Mesenchymal stem cell (in vitro differentiated cells and primary cell): Measurements from ENCODE around the gene HDGFL2.

Source experiments
- DNase-seq: peaks from one replicate; pipeline ENCODE4 v3.0.0-alpha.2; 2013
- H2AFZ ChIP-seq: one replicate; pipeline ENCODE4 v1.6.1; 2013; ENCODE audit warnings: low read depth, mild to moderate bottlenecking, control low read depth, inconsistent platforms, low read length, moderate library complexity
- H2AK5ac ChIP-seq: 2 replicates; pipeline ENCODE4 v1.6.1; 2013; ENCODE audit warnings: low read length, moderate library complexity, mild to moderate bottlenecking, inconsistent platforms; ENCODE audit not compliant: severe bottlenecking
- H2BK120ac ChIP-seq: one replicate; pipeline ENCODE4 v1.6.1; 2013; ENCODE audit warnings: low read depth, mild to moderate bottlenecking, inconsistent platforms, low read length, moderate library complexity
- H2BK12ac ChIP-seq, 2 experiments: one replicate each; pipeline ENCODE4 v1.6.1; 2013; ENCODE audit warnings: inconsistent platforms in 2 of 2, low read length in 2 of 2, mild to moderate bottlenecking in 2 of 2, moderate library complexity in 2 of 2, control low read depth in 1 of 2
- H2BK15ac ChIP-seq: one replicate; pipeline ENCODE4 v1.6.1; 2013; ENCODE audit warnings: mild to moderate bottlenecking, low read depth, inconsistent platforms; ENCODE audit not compliant: poor library complexity, severe bottlenecking
- H2BK5ac ChIP-seq: 2 replicates; pipeline ENCODE4 v1.6.1; 2013; ENCODE audit warnings: low read depth, mild to moderate bottlenecking, low read length, control low read depth, inconsistent platforms; ENCODE audit not compliant: poor library complexity, severe bottlenecking
- H3K14ac ChIP-seq, 2 experiments: one replicate each; pipeline ENCODE4 v1.6.1; 2013; ENCODE audit warnings: inconsistent platforms in 2 of 2, low read length in 2 of 2, control low read depth in 1 of 2, mild to moderate bottlenecking in 1 of 2, moderate library complexity in 1 of 2
- H3K18ac ChIP-seq, 2 experiments: one replicate each; pipeline ENCODE4 v1.6.1; 2013; ENCODE audit warnings: inconsistent platforms in 2 of 2, low read length in 2 of 2, control low read depth in 1 of 2, low read depth in 1 of 2, mild to moderate bottlenecking in 1 of 2
- H3K23ac ChIP-seq, 2 experiments: one replicate each; pipeline ENCODE4 v1.6.1; 2013; ENCODE audit warnings: inconsistent platforms in 2 of 2, low read length in 2 of 2, mild to moderate bottlenecking in 2 of 2, moderate library complexity in 2 of 2, control low read depth in 1 of 2
- H3K27ac ChIP-seq: 2 replicates; pipeline ENCODE4 v1.5.1; 2013; ENCODE audit warnings: mild to moderate bottlenecking, moderate library complexity, low read length, control low read depth, inconsistent platforms; ENCODE audit not compliant: poor library complexity, severe bottlenecking
- H3K27me3 ChIP-seq, 2 experiments: 2 replicates each; pipeline versions ENCODE4 v1.6.1 to v1.7.0; 2013; ENCODE audit warnings: low read length in 2 of 2, mild to moderate bottlenecking in 2 of 2, moderate library complexity in 2 of 2, control low read depth in 1 of 2, inconsistent platforms in 1 of 2; ENCODE audit not compliant: control insufficient read depth in 1 of 2, insufficient read depth in 1 of 2
- H3K36me3 ChIP-seq, 2 experiments: 2 replicates each; pipeline versions ENCODE4 v1.6.1 to v1.7.0; 2013; ENCODE audit warnings: low read length in 2 of 2, control low read depth in 1 of 2, inconsistent platforms in 1 of 2, low read depth in 1 of 2, mild to moderate bottlenecking in 1 of 2; ENCODE audit not compliant: insufficient read depth in 2 of 2, control insufficient read depth in 1 of 2
- H3K4ac ChIP-seq, 2 experiments: one replicate each; pipeline ENCODE4 v1.6.1; 2013; ENCODE audit warnings: inconsistent platforms in 2 of 2, low read length in 2 of 2, mild to moderate bottlenecking in 2 of 2, moderate library complexity in 2 of 2, control low read depth in 1 of 2, low read depth in 1 of 2
- H3K4me1 ChIP-seq: 2 replicates; pipeline ENCODE4 v1.6.1; 2013; ENCODE audit warnings: low read depth, low read length, control low read depth; ENCODE audit not compliant: control insufficient read depth, insufficient read depth
- H3K4me2 ChIP-seq: 2 replicates; pipeline ENCODE4 v1.6.1; 2013; ENCODE audit warnings: low read length, mild to moderate bottlenecking, inconsistent platforms; ENCODE audit not compliant: poor library complexity, severe bottlenecking
- H3K4me3 ChIP-seq, 2 experiments: 2 replicates each; pipeline versions ENCODE4 v1.5.1 to v1.7.0; 2013; ENCODE audit warnings: low read length in 2 of 2, mild to moderate bottlenecking in 2 of 2, control low read depth in 1 of 2, low read depth in 1 of 2; ENCODE audit not compliant: insufficient read depth in 1 of 2
- H3K79me1 ChIP-seq: replicated peaks from 2 replicates; pipeline ENCODE4 v1.6.1; 2013; ENCODE audit warnings: mild to moderate bottlenecking, control low read depth, low read length, inconsistent platforms; ENCODE audit not compliant: poor library complexity, severe bottlenecking
- H3K9ac ChIP-seq: 2 replicates; pipeline ENCODE4 v1.7.0; 2013; ENCODE audit warnings: mild to moderate bottlenecking, low read length, moderate library complexity
- H3K9me3 ChIP-seq: 2 replicates; pipeline ENCODE4 v1.7.0; 2013; ENCODE audit warnings: mild to moderate bottlenecking, low read length; ENCODE audit not compliant: control insufficient read depth
- H4K8ac ChIP-seq: one replicate; pipeline ENCODE4 v1.6.1; 2013; ENCODE audit warnings: inconsistent platforms, mild to moderate bottlenecking, low read length, moderate library complexity
- H4K91ac ChIP-seq: one replicate; pipeline ENCODE4 v1.6.1; 2013; ENCODE audit warnings: mild to moderate bottlenecking, low read length, inconsistent platforms
- WGBS: methylation state at CpG from one replicate; pipeline ENCODE4 v1.1.7; 2013; ENCODE audit warnings: mixed read lengths; 5-methylcytosine and 5-hydroxymethylcytosine counted together

The HDGFL2 gene

DNA sequence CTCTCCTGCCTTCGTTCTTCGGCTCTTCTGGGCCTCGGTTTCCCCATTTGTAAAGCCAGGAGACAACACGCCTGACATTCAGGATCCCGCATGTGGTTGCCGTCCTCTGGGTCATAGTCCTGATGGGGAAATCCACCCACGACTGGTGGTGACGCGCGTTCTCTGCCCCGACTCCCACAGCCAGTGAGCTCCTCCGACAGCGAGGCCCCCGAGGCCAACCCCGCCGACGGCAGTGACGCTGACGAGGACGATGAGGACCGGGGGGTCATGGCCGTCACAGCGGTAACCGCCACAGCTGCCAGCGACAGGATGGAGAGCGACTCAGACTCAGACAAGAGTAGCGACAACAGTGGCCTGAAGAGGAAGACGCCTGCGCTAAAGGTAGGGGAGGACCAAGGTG is 16.4 kb downstream of the HDGFL2 start:
- Histone ChIP-seq H2AK5ac (no peak overlapping the region), H3K18ac (no peak overlapping the region), H2AFZ (no peak overlapping the region), H3K27ac (no peak overlapping the region), H3K23ac (no peak overlapping the region), H2BK5ac (no peak overlapping the region), H3K4me2 (no peak overlapping the region), H3K9ac (no peak overlapping the region), H3K4me3 (no peak overlapping the region), H3K4me1 (peaks cover 2% of the 10 kb centered on the region), H2BK120ac (no peak overlapping the region), H3K9me3 (no peaks in the 10 kb centered on the region), H4K8ac (no peak overlapping the region), H2BK15ac (no peak overlapping the region), H3K27me3 (no peaks in the 10 kb centered on the region), H4K91ac (no peak overlapping the region), H3K79me1 (peaks cover 44% of the 10 kb centered on the region), H3K4ac (no peak overlapping the region), H2BK12ac (no peak overlapping the region), H3K36me3 (peaks cover 68 to 78% of the 10 kb centered on the region in 2 experiments), H3K14ac (no peak overlapping the region)
- no peak for DNase-seq
- 98% methylated on average over 29 of the region's 29 CpGs for WGBS

DNA sequence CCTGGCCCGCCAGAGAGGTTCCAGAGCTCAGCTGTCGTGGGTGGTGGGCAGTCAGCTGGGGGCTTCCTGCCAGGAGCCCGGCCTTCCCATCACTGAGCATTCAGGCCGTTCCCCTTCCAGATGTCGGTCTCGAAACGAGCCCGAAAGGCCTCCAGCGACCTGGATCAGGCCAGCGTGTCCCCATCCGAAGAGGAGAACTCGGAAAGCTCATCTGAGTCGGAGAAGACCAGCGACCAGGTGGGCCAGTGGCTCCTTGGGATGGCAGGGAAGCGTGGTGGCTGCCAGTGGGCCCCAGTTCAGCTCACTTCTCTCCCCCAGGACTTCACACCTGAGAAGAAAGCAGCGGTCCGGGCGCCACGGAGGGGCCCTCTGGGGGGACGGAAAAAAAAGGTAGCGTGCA is 19.3 kb downstream of the HDGFL2 start:
- no peak overlapping the region for H3K4ac ChIP-seq
- no peak overlapping the region for H3K18ac ChIP-seq
- no peak overlapping the region for H3K23ac ChIP-seq
- H4K8ac ChIP-seq, result no peak overlapping the region
- H2AK5ac ChIP-seq, result no peak overlapping the region
- 96% methylated on average over 21 of the region's 21 CpGs for WGBS
- H2BK120ac ChIP-seq, result no peak overlapping the region
- DNase-seq, result no peak
- H2BK5ac ChIP-seq, result no peak overlapping the region
- no peak overlapping the region for H2AFZ ChIP-seq
- no peak overlapping the region for H3K27ac ChIP-seq
- no peaks in the 10 kb centered on the region for H3K9me3 ChIP-seq
- H3K36me3 ChIP-seq, result peaks cover 79 to 89% of the 10 kb centered on the region in 2 experiments
- peaks cover 2% of the 10 kb centered on the region for H3K4me1 ChIP-seq
- H3K4me2 ChIP-seq, result no peak overlapping the region
- H2BK15ac ChIP-seq, result no peak overlapping the region
- no peak overlapping the region for H3K4me3 ChIP-seq
- no peak overlapping the region for H2BK12ac ChIP-seq
- no peak overlapping the region for H3K9ac ChIP-seq
- no peak overlapping the region for H4K91ac ChIP-seq
- no peaks in the 10 kb centered on the region for H3K27me3 ChIP-seq
- H3K14ac ChIP-seq, result no peak overlapping the region
- peaks cover 55% of the 10 kb centered on the region for H3K79me1 ChIP-seq

DNA sequence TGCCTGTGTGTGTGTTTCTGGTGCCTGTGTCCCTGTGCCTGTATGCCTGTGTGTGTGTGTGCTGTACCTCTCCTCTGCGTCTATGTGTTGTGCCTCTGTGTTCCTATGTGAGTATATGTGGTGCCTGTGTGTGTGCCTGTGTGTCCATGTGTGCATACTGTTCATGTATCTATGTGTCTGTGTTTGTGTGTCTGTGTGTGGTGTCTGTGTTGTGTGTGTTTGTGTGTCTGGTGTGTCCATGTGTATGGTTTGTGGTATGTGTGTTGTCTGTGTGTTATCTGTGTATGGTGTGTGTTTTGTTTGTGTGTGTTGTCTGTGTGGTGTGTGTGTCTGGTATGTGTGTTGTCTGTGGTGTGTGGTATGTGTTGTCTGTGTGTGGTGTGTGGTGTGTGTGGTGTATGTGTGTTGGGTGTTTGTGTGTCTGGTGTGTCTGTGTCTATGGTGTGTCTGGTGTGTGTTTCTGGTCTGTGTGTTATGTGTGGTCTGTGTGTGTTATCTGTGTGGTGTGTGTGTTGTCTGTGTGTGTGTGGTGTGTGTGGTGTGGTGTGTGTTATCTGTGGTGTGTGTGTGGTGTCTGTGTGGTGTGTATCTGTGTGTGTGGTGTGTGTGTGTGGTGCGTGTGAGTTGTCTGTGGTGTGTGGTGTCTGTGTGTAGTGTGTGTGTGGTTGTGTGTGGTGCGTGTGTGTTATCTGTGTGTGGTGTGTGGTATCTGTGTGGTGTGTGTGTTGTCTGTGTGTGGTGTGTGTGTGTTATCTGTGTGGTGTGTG is 20.4 kb downstream of the HDGFL2 start:
- Histone ChIP-seq H3K4me1 (peaks cover 2% of the 10 kb centered on the region), H2BK120ac (no peak overlapping the region), H4K8ac (no peak overlapping the region), H3K27me3 (no peaks in the 10 kb centered on the region), H3K18ac (no peak overlapping the region), H3K23ac (no peak overlapping the region), H3K4ac (no peak overlapping the region), H2BK12ac (no peak overlapping the region), H3K36me3 (peaks cover 80 to 91% of the 10 kb centered on the region in 2 experiments), H3K79me1 (peaks cover 50% of the 10 kb centered on the region), H3K4me2 (no peak overlapping the region), H3K9me3 (no peaks in the 10 kb centered on the region), H2AK5ac (no peak overlapping the region), H3K14ac (peak overlapping the region in 1 of 2 experiments; percentile 15), H4K91ac (no peak overlapping the region), H2BK5ac (no peak overlapping the region), H2BK15ac (no peak overlapping the region), H3K27ac (no peak overlapping the region), H3K4me3 (no peak overlapping the region), H2AFZ (no peak overlapping the region), H3K9ac (no peak overlapping the region)
- no peak for DNase-seq
- 96% methylated on average over 3 of the region's 3 CpGs for WGBS

DNA sequence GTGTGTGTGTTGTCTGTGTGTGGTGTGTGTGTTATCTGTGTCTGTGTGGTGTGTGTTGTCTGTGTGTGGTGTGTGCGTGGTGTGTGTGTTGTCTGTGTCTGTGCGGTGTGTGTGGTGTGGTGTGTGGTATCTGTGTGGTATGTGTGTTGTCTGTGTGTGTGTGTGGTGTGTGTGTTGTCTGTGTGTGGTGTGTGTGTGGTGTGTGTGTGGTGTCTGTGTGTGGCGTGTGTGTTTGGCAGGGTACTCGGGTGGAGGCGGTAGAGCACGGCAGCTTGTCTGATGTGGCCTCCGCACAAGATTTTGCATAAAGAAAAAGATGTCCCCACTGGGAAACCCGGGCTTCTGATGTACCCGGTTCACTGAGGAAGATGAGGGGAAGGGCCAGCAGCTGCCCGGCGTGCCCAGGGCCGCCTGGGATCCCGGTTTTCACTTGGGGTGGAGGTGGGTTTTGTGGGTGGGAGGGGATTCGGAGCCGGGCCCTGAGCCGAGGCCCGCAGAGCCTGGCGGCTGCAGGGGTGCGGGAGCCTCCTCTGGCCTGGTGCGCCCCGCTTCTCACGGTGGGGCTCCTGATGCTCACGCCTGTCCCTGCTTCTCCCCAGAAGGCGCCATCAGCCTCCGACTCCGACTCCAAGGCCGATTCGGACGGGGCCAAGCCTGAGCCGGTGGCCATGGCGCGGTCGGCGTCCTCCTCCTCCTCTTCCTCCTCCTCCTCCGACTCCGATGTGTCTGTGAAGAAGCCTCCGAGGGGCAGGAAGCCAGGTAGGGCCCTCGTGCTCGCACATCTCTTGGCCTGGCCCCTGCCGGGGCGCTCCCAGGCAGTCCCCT is 21.2 kb downstream of the HDGFL2 start:
- Histone ChIP-seq H3K4me3 (no peak overlapping the region), H3K9me3 (no peaks in the 10 kb centered on the region), H3K27ac (no peak overlapping the region), H3K9ac (no peak overlapping the region), H2BK15ac (no peak overlapping the region), H2BK12ac (no peak overlapping the region), H3K4me1 (peaks cover 2% of the 10 kb centered on the region), H3K36me3 (peaks cover 83 to 93% of the 10 kb centered on the region in 2 experiments), H3K14ac (no peak overlapping the region), H4K91ac (no peak overlapping the region), H4K8ac (no peak overlapping the region), H3K4ac (no peak overlapping the region), H2AFZ (no peak overlapping the region), H3K4me2 (no peak overlapping the region), H2BK5ac (no peak overlapping the region), H3K27me3 (no peaks in the 10 kb centered on the region), H3K18ac (no peak overlapping the region), H2AK5ac (no peak overlapping the region), H3K79me1 (peaks cover 51% of the 10 kb centered on the region), H3K23ac (no peak overlapping the region), H2BK120ac (no peak overlapping the region)
- 98% methylated on average over 40 of the region's 41 CpGs for WGBS
- no peak for DNase-seq
